GM21619 (cell line): ENCODE results near the gene EPHB4.
"Not testable (repeated sequence)": the region's sequence is repeated elsewhere in the genome, so short reads cannot be mapped to it uniquely, and the experiment has no call there.

Experiments
- ATAC-seq: cut with Tn5 transposase; IDR thresholded peaks from one replicate; pipeline ENCODE4 v1.9.1; 2021; ENCODE audit not compliant: unreplicated experiment

EPHB4 gene

GRCh38 chr7:100791881-100792666, 35.2 kb downstream of the EPHB4 start:
- ATAC-seq = no peak

GRCh38 chr7:100789055-100789454, 38.3 kb downstream of the EPHB4 start:
- no peak for ATAC-seq

GRCh38 chr7:100786323-100786722, 41.0 kb downstream of the EPHB4 start:
- no peak for ATAC-seq

GRCh38 chr7:100785878-100786277, 41.4 kb downstream of the EPHB4 start:
- ATAC-seq = no peak

- no peak for ATAC-seq
Observed at GRCh38 chr7:100783804-100784203, 43.5 kb downstream of the EPHB4 start.

- ATAC-seq = no peak
Observed at GRCh38 chr7:100781255-100781654, 46.1 kb downstream of the EPHB4 start.

- ATAC-seq = no peak
Observed at GRCh38 chr7:100779359-100779758, 48.0 kb downstream of the EPHB4 start.

GRCh38 chr7:100778061-100778621, 49.2 kb downstream of the EPHB4 start:
- ATAC-seq = no peak

GRCh38 chr7:100773491-100773890, 53.8 kb downstream of the EPHB4 start:
- no peak for ATAC-seq

- ATAC-seq = no peak
Observed at GRCh38 chr7:100768784-100769183, 58.5 kb downstream of the EPHB4 start.

- no peak for ATAC-seq
Observed at GRCh38 chr7:100765250-100765649, 62.1 kb downstream of the EPHB4 start.

- no peak for ATAC-seq
Observed at GRCh38 chr7:100764841-100765240, 62.5 kb downstream of the EPHB4 start.

- no peak for ATAC-seq
Observed at GRCh38 chr7:100763556-100764140, 63.7 kb downstream of the EPHB4 start.

- ATAC-seq = not testable (repeated sequence)
Observed at GRCh38 chr7:100762841-100763240, 64.5 kb downstream of the EPHB4 start.

GRCh38 chr7:100759357-100760171, 67.8 kb downstream of the EPHB4 start:
- ATAC-seq = no peak

- no peak for ATAC-seq
Observed at GRCh38 chr7:100753750-100754149, 73.6 kb downstream of the EPHB4 start.

GRCh38 chr7:100752994-100753393, 74.3 kb downstream of the EPHB4 start:
- ATAC-seq = no peak
